ENCODE data around the gene KCNQ2.

DNA sequence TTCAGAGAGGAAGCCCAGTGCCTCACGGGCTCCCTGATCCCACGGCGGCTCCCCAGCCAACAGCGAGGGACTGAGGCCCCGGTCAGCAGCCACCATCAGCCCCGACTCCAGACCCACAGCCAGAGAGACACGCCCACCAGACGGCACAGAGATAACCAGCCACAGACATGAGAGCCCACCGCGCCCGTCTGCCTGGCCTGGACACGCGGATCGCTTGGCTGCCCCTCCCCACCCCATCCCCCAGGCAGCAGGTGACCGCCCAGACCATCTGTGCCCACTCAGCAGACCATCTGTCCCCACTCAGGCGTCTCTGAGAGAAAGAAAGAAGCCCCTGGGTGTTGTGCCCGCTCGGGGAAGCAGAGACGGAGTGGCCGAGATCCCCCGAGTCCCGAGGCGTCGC is 55.8 kb downstream of the KCNQ2 start:
- TF ChIP-seq, protein P1, sequence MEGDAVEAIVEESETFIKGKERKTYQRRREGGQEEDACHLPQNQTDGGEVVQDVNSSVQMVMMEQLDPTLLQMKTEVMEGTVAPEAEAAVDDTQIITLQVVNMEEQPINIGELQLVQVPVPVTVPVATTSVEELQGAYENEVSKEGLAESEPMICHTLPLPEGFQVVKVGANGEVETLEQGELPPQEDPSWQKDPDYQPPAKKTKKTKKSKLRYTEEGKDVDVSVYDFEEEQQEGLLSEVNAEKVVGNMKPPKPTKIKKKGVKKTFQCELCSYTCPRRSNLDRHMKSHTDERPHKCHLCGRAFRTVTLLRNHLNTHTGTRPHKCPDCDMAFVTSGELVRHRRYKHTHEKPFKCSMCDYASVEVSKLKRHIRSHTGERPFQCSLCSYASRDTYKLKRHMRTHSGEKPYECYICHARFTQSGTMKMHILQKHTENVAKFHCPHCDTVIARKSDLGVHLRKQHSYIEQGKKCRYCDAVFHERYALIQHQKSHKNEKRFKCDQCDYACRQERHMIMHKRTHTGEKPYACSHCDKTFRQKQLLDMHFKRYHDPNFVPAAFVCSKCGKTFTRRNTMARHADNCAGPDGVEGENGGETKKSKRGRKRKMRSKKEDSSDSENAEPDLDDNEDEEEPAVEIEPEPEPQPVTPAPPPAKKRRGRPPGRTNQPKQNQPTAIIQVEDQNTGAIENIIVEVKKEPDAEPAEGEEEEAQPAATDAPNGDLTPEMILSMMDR (IDR thresholded peaks at IDR 0.05), result no peak
- no peak for TF ChIP-seq POLR2A (IDR thresholded peaks at IDR 0.05)

Measured in testis (tissue), 2 donors.